Measurements from ENCODE around the gene ARL16. TPM values are rescaled to one million over a fixed set of nuclear protein-coding genes. Genes with fewer than 3 reads are reported as not detected.

Gene ARL16
- total and polyA plus RNA-seq, 2 donors (not counting 3 experiments of a cell fraction or from before 2014, with no cell fraction given) = 41.4 to 71.7 TPM

DNA sequence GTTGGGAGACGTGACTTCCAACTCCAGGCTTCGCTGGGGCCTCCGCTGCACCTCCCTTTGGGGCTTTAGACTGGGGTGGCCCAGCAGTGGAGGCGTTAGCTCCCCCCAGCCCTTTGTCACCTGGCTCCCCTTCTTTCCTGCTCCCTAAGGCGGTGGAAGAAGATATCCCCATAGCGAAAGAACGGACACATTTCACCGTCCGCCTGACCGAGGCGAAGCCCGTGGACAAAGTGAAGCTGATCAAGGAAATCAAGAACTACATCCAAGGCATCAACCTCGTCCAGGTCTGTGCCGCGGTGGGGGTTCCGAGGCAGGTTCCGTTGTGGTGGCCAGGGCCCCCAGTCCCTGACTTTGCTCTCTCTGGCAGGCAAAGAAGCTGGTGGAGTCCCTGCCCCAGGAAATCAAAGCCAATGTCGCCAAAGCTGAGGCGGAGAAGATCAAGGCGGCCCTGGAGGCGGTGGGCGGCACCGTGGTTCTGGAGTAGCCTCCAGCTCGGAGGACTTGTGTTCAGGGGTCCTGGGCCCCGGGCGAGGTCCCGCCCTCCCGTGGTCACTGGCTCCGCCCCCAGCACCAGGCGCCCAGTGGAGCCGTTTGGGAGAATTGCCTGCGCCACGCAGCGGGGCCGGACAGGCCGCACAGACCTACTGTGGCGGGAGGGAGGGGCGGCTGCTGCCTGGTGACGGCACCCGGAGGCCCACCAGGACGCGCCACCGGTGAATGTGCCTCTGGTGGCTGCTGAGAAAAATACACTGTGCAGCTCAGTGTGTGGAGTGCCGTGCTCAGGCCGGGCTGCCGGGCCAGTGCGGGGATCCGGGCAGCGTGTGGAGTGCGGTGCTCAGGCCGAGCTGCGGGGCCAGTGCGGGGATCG lies 23.4 kb upstream of the ARL16 start:
- Histone ChIP-seq H4K20me1 (replicated peaks; ENCODE audit: control insufficient read depth, extremely low read depth, insufficient read depth, low read length) (no peaks in the 10 kb centered on the region), H3K4me3 (replicated peaks in 1 of 3; ENCODE audit: insufficient read depth in 1 of 3, low read depth in 1 of 3, low read length in 3 of 3) (no peak overlapping the region), H3K4me1 (ENCODE audit: control insufficient read depth, extremely low read depth, insufficient read depth, low read length) (peaks cover 26% of the 10 kb centered on the region), H3K9ac (replicated peaks; ENCODE audit: extremely low read depth, insufficient read depth, low read length) (no peak overlapping the region), H3K27ac (ENCODE audit: insufficient read depth, low read depth, low read length) (no peak overlapping the region), H2AFZ (ENCODE audit: low read depth, low read length) (no peak overlapping the region), H3K9me3 (replicated peaks; ENCODE audit: control insufficient read depth, insufficient read depth, low read length) (no peaks in the 10 kb centered on the region), H3K27me3 (ENCODE audit: control insufficient read depth in 2 of 2, insufficient read depth in 2 of 2, low read length in 2 of 2) (no peaks in the 10 kb centered on the region), H3K9me1 (replicated peaks; ENCODE audit: control insufficient read depth, extremely low read depth, insufficient read depth, low read length) (no peaks in the 10 kb centered on the region), H3K79me2 (ENCODE audit: control insufficient read depth, insufficient read depth, low read length) (peaks cover 22% of the 10 kb centered on the region), H3K36me3 (ENCODE audit: control insufficient read depth in 2 of 2, extremely low read depth in 1 of 2, insufficient read depth in 2 of 2, low read length in 2 of 2) (peaks cover 3 to 15% of the 10 kb centered on the region in 2 experiments), H3K4me2 (ENCODE audit: insufficient read depth, low read length) (no peak overlapping the region)
- DNase-seq (ENCODE audit: low read depth, low spot score) (no peak), FAIRE-seq (no peak)
- intact Hi-C loops (cut with micrococcal nuclease) = no loop called here
- dilution Hi-C loops (cut with MboI; ENCODE audit: extremely low pct_ligation_motif_present, low sequenced_read_pairs) = no loop called here
- POLR2A ChIA-PET = no interaction called here
- CTCF ChIA-PET = no interaction called here
- TF ChIP-seq MYC (IDR thresholded peaks at IDR 0.05; ENCODE audit: low read depth, low read length) (no peak), POLR2A (IDR thresholded peaks at IDR 0.05; ENCODE audit: low read depth, low read length) (no peak), POLR2AphosphoS5 (IDR thresholded peaks at IDR 0.05; ENCODE audit: insufficient read depth, low read depth, low read length) (no peak), JUN (IDR thresholded peaks at IDR 0.05; ENCODE audit: borderline replicate concordance, insufficient read depth, insufficient read length, low read depth) (no peak)
- TF ChIP-seq, protein P1, sequence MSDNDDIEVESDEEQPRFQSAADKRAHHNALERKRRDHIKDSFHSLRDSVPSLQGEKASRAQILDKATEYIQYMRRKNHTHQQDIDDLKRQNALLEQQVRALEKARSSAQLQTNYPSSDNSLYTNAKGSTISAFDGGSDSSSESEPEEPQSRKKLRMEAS (IDR thresholded peaks at IDR 0.05; ENCODE audit: insufficient read depth, insufficient read length) = no peak
- no TSS peak for BruUV-seq (replicated peaks)

DNA sequence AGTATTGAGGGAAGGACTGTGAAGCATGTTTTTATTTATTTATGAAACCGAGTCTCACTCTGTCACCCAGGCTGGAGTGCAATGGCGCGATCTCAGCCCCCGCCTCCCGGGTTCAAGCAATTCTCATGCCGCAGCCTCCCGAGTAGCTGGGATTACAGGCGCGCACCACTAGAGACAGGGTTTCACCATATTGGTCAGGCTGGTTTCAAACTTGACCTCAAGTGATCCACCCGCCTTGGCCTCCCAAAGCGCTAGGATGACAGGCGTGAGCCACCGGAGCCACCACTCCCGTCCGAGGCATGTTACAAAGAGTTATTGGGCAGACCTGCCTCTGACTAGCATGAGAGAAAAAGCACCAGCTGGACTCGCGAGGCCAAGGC lies 22.6 kb upstream of the ARL16 start:
- no peak overlapping the region for H3K4me2 ChIP-seq (ENCODE audit: insufficient read depth, low read length)
- no peak overlapping the region for H3K27ac ChIP-seq (ENCODE audit: insufficient read depth, low read depth, low read length)
- no peaks in the 10 kb centered on the region for H3K9me1 ChIP-seq (replicated peaks; ENCODE audit: control insufficient read depth, extremely low read depth, insufficient read depth, low read length)
- H2AFZ ChIP-seq (ENCODE audit: low read depth, low read length) = no peak overlapping the region
- CTCF ChIA-PET = no interaction called here
- no peak overlapping the region for H3K9ac ChIP-seq (replicated peaks; ENCODE audit: extremely low read depth, insufficient read depth, low read length)
- no peaks in the 10 kb centered on the region for H4K20me1 ChIP-seq (replicated peaks; ENCODE audit: control insufficient read depth, extremely low read depth, insufficient read depth, low read length)
- TF ChIP-seq, protein P2, sequence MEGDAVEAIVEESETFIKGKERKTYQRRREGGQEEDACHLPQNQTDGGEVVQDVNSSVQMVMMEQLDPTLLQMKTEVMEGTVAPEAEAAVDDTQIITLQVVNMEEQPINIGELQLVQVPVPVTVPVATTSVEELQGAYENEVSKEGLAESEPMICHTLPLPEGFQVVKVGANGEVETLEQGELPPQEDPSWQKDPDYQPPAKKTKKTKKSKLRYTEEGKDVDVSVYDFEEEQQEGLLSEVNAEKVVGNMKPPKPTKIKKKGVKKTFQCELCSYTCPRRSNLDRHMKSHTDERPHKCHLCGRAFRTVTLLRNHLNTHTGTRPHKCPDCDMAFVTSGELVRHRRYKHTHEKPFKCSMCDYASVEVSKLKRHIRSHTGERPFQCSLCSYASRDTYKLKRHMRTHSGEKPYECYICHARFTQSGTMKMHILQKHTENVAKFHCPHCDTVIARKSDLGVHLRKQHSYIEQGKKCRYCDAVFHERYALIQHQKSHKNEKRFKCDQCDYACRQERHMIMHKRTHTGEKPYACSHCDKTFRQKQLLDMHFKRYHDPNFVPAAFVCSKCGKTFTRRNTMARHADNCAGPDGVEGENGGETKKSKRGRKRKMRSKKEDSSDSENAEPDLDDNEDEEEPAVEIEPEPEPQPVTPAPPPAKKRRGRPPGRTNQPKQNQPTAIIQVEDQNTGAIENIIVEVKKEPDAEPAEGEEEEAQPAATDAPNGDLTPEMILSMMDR (IDR thresholded peaks at IDR 0.05; ENCODE audit: extremely low read depth in 1 of 2, insufficient read depth in 1 of 2, low read depth in 1 of 2, low read length in 2 of 2) = no peak
- TF ChIP-seq POLR2A (IDR thresholded peaks at IDR 0.05; ENCODE audit: low read depth, low read length) (no peak), GATA2 (IDR thresholded peaks at IDR 0.05; ENCODE audit: insufficient read depth, insufficient read length, low read depth, low read length) (no peak)
- TF ChIP-seq, protein P1 (IDR thresholded peaks at IDR 0.05; ENCODE audit: insufficient read depth, insufficient read length) = no peak
- no peak overlapping the region for H3K4me3 ChIP-seq (replicated peaks in 1 of 3; ENCODE audit: insufficient read depth in 1 of 3, low read depth in 1 of 3, low read length in 3 of 3)
- DNase-seq (ENCODE audit: low read depth, low spot score) = no peak
- H3K4me1 ChIP-seq (ENCODE audit: control insufficient read depth, extremely low read depth, insufficient read depth, low read length) = peaks cover 26% of the 10 kb centered on the region
- peaks cover 3 to 21% of the 10 kb centered on the region in 2 experiments for H3K36me3 ChIP-seq (ENCODE audit: control insufficient read depth in 2 of 2, extremely low read depth in 1 of 2, insufficient read depth in 2 of 2, low read length in 2 of 2)
- dilution Hi-C loops (cut with MboI; ENCODE audit: extremely low pct_ligation_motif_present, low sequenced_read_pairs) (no loop called here), intact Hi-C loops (cut with micrococcal nuclease) (no loop called here)
- no peak for FAIRE-seq
- POLR2A ChIA-PET = no interaction called here
- no peaks in the 10 kb centered on the region for H3K9me3 ChIP-seq (replicated peaks; ENCODE audit: control insufficient read depth, insufficient read depth, low read length)
- no peaks in the 10 kb centered on the region for H3K27me3 ChIP-seq (ENCODE audit: control insufficient read depth in 2 of 2, insufficient read depth in 2 of 2, low read length in 2 of 2)
- H3K79me2 ChIP-seq (ENCODE audit: control insufficient read depth, insufficient read depth, low read length) = peaks cover 29% of the 10 kb centered on the region
- no TSS peak for BruUV-seq (replicated peaks)

Measured in endothelial cell of umbilical vein (primary cell).